ENCODE data around the gene PIK3C3. TPM values are rescaled to one million over a fixed set of nuclear protein-coding genes. Genes with fewer than 3 reads are reported as not detected.

Gene PIK3C3
- total RNA-seq (2022) (50.5 and 55.4 TPM in 2 replicates), Bru-seq, nascent RNA (percentile 91 among the genes with signal in this experiment), BruChase-seq, experiment 1, labeled RNA remaining after a 6-hour chase (percentile 78 among the genes with signal in this experiment), BruChase-seq, experiment 2, labeled RNA remaining after a 2-hour chase (percentile 85 among the genes with signal in this experiment)
- long read RNA-seq, full-length matches to known transcripts, result 46 of 64 reads
- long read RNA-seq, partial matches to known transcripts, result 3 of 64 reads
- long read RNA-seq, other reads (novel, unspliced or antisense), result 15 of 64 reads

DNA sequence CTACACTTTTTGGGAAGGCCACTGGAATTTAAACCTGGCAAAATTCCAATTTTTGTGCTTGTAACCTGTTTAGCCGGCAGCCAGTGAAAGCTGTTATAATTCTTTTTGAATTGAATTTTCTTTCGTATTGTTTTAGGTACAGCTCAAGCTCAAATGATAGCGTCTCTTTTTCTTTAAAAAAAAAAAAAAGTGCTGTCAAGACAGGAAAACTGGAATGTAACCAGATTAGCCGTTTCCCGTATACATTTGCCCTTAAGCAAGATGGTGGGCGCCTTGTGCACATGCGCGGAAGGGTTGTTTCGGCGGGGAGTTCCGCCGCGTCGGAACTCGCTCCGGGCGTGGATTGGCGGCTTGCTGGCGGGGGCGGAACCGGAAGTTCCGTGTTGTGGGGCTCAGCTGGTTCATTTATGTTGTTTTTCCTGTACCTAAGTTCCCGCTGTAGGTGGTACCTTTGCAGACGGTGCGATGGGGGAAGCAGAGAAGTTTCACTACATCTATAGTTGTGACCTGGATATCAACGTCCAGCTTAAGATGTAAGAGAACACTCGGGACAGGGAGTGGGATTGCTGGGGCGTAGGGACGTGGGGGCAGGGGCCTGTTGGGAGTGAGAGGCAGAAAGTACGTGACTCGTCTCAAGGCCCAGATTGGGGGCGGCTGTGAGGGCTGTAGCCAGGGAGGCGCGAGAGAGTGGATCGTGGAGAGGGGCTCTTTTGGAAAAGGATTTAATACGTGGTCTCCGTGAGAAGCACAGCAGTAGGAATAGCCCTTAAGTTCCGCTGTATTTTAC, at the start of gene PIK3C3:
PIK3C3 (plus strand) TSS at position 408 of the 787 bp plus-strand sequence; CDS start at position 466, 58 bp downstream.
- peaks cover 22% of the 10 kb centered on the region for H3K36me3 Mint-ChIP-seq (ENCODE audit: insufficient read depth, unreplicated experiment)
- TF ChIP-seq, protein P1, sequence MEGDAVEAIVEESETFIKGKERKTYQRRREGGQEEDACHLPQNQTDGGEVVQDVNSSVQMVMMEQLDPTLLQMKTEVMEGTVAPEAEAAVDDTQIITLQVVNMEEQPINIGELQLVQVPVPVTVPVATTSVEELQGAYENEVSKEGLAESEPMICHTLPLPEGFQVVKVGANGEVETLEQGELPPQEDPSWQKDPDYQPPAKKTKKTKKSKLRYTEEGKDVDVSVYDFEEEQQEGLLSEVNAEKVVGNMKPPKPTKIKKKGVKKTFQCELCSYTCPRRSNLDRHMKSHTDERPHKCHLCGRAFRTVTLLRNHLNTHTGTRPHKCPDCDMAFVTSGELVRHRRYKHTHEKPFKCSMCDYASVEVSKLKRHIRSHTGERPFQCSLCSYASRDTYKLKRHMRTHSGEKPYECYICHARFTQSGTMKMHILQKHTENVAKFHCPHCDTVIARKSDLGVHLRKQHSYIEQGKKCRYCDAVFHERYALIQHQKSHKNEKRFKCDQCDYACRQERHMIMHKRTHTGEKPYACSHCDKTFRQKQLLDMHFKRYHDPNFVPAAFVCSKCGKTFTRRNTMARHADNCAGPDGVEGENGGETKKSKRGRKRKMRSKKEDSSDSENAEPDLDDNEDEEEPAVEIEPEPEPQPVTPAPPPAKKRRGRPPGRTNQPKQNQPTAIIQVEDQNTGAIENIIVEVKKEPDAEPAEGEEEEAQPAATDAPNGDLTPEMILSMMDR (IDR thresholded peaks at IDR 0.05; ENCODE audit: unreplicated experiment), result no peak
- ChIA-PET CTCF (interaction anchor here (0.8 kb wide), 1 partner anchor 60 kb away, joined by 5 read pairs; no protein-coding TSS in a partner anchor), POLR2A (interaction anchor here (0.6 to 1.6 kb wide), 10 partner anchors 11 to 1735 kb away, joined by 3 to 8 read pairs (median 4); no protein-coding TSS in a partner anchor)
- H3K4me3 Mint-ChIP-seq (ENCODE audit: unreplicated experiment), result peak within 1 kb of the TSS; percentile 81
- no peaks in the 10 kb centered on the region for H3K9me3 Mint-ChIP-seq (ENCODE audit: unreplicated experiment)
- peak; percentile 95 for DNase-seq (ENCODE audit: unreplicated experiment)
- peak within 1 kb of the TSS; percentile 97 for H3K27ac Mint-ChIP-seq (ENCODE audit: low read depth, unreplicated experiment)
- intact Hi-C loops (cut with micrococcal nuclease), result no loop called here
- BruUV-seq (replicated peaks), result no TSS peak
- peaks cover 21% of the 10 kb centered on the region for H3K4me1 Mint-ChIP-seq (ENCODE audit: insufficient read depth, unreplicated experiment)
- no peaks in the 10 kb centered on the region for H3K27me3 Mint-ChIP-seq (ENCODE audit: insufficient read depth, unreplicated experiment)

DNA sequence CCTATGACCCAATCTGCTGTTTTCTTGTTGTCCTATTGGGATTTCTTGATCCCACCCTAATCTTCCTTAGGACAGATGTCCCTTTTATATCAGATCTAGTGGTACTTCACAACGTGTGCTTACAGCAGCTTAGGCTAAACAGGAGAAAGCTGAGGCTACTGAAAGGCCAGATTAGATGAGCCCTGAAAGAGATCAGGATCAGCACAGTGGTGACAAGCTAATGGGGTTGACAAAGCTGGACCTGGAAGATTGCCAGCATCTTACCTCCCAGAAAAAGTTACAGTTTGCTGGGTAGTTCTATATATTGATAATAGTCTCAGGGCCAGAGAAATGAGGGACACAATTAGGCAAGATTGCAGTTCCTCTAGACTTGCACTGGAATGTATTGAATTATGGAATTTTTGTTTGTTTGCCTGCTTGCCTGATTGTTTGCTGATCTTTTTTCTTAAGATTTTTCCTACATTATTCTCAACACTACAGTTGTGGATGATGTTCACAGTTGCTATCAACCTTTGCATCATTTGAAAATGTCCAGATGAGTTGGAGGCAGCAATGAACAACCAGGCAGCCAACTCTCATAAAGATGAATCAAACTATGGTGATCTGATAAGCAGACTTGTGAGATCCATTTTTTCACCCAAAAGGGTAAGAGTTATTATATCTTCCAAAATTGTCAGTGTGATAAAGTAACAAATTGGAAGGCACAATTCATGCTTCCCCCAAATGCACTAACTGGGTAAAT, 49.1 kb upstream of the PIK3C3 start:
- no peak overlapping the region for H3K4me3 Mint-ChIP-seq (ENCODE audit: unreplicated experiment)
- no TSS peak for BruUV-seq (replicated peaks)

DNA sequence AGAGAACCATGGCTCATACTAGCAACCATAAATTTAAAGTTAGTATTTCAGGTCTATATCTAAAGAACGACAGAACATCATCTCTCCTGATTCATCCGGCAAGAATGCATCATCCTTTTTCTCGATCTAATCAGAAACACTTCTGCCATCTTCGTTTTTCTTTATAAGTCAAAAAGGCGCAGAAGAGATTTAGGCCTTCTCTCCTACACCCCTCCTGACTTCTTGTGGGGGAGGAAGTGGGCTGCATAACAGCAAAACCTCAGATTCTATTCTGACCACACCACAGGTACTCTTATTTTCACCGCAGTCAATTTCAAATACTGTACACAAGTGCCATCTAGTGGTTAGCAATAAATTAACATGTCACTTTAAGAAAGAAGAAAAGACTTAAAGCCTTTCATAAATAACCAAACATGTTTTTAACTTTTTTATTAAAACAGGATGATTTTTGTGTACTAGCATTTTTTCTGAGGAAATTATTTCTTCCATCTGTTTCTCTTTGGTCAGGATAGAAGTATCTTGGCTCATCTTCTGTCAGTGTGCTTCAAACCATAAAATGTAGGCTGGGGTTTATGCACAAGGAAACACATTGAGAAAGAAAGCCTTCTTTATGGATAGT, 48.4 kb upstream of the PIK3C3 start:
- H3K4me3 Mint-ChIP-seq (ENCODE audit: unreplicated experiment), result peak overlapping the region; percentile 52
- no peak overlapping the region for H3K27ac Mint-ChIP-seq (ENCODE audit: low read depth, unreplicated experiment)
- no peaks in the 10 kb centered on the region for H3K27me3 Mint-ChIP-seq (ENCODE audit: insufficient read depth, unreplicated experiment)
- no peaks in the 10 kb centered on the region for H3K4me1 Mint-ChIP-seq (ENCODE audit: insufficient read depth, unreplicated experiment)
- POLR2A ChIA-PET, result no interaction called here
- no TSS peak for BruUV-seq (replicated peaks)
- no peaks in the 10 kb centered on the region for H3K36me3 Mint-ChIP-seq (ENCODE audit: insufficient read depth, unreplicated experiment)
- intact Hi-C loops (cut with micrococcal nuclease), result loop anchor here (1.0 to 10.0 kb wide), 3 partner anchors 138 to 812 kb away; no protein-coding TSS in a partner anchor
- TF ChIP-seq, protein P1 (IDR thresholded peaks at IDR 0.05; ENCODE audit: unreplicated experiment), result peak; percentile 73
- H3K9me3 Mint-ChIP-seq (ENCODE audit: unreplicated experiment), result no peaks in the 10 kb centered on the region
- DNase-seq (ENCODE audit: unreplicated experiment), result peak; percentile 49
- CTCF ChIA-PET, result interaction anchor here (0.6 to 2.6 kb wide), 2 partner anchors 145 to 1173 kb away, joined by 3 to 14 read pairs; no protein-coding TSS in a partner anchor

More for the DNA sequence above, 49.1 kb upstream of the PIK3C3 start:
- no peak for DNase-seq (ENCODE audit: unreplicated experiment)
- Mint-ChIP-seq H3K9me3 (ENCODE audit: unreplicated experiment) (no peaks in the 10 kb centered on the region), H3K27ac (ENCODE audit: low read depth, unreplicated experiment) (no peak overlapping the region), H3K36me3 (ENCODE audit: insufficient read depth, unreplicated experiment) (no peaks in the 10 kb centered on the region), H3K4me1 (ENCODE audit: insufficient read depth, unreplicated experiment) (no peaks in the 10 kb centered on the region), H3K27me3 (ENCODE audit: insufficient read depth, unreplicated experiment) (no peaks in the 10 kb centered on the region)
- CTCF ChIA-PET, result interaction anchor here (0.6 to 2.3 kb wide), 11 partner anchors 11 to 1037 kb away, joined by 3 to 14 read pairs (median 4); no protein-coding TSS in a partner anchor
- intact Hi-C loops (cut with micrococcal nuclease), result loop anchor here (1.0 to 10.0 kb wide), 3 partner anchors 138 to 811 kb away; no protein-coding TSS in a partner anchor
- TF ChIP-seq, protein P1 (IDR thresholded peaks at IDR 0.05; ENCODE audit: unreplicated experiment), result no peak
- POLR2A ChIA-PET, result interaction anchor here (0.7 kb wide), 1 partner anchor 136 kb away, joined by 3 read pairs; no protein-coding TSS in a partner anchor
